ENCODE data around the gene BCAS1. TPM values are rescaled to one million over a fixed set of nuclear protein-coding genes. Genes with fewer than 3 reads are reported as not detected.
"Not testable (repeated sequence)": the region's sequence is repeated elsewhere in the genome, so short reads cannot be mapped to it uniquely, and the experiment has no call there.

Gene BCAS1
- total RNA-seq, 1 donor from 2014 or later, result not detected

GRCh38 chr20:53935344-53936084 lies 134.9 kb downstream of the BCAS1 start:
- Mint-ChIP-seq H3K9me3 (ENCODE audit: unreplicated experiment) (peaks cover 5% of the 10 kb centered on the region), H3K4me3 (ENCODE audit: unreplicated experiment) (no peak overlapping the region), H3K4me1 (ENCODE audit: unreplicated experiment) (peaks cover 29% of the 10 kb centered on the region), H3K27ac (ENCODE audit: unreplicated experiment) (peak overlapping the region; percentile 11), H3K36me3 (ENCODE audit: unreplicated experiment) (no peaks in the 10 kb centered on the region), H3K27me3 (ENCODE audit: unreplicated experiment) (no peaks in the 10 kb centered on the region)
- peak; percentile 7 for DNase-seq (ENCODE audit: extremely low spot score, unreplicated experiment)
- no peak for TF ChIP-seq CTCF (IDR thresholded peaks at IDR 0.05)

- Mint-ChIP-seq H3K27ac (ENCODE audit: unreplicated experiment) (peak overlapping the region; percentile 66), H3K27me3 (ENCODE audit: unreplicated experiment) (no peaks in the 10 kb centered on the region), H3K9me3 (ENCODE audit: unreplicated experiment) (peaks cover 5% of the 10 kb centered on the region), H3K4me3 (ENCODE audit: unreplicated experiment) (no peak overlapping the region), H3K36me3 (ENCODE audit: unreplicated experiment) (no peaks in the 10 kb centered on the region), H3K4me1 (ENCODE audit: unreplicated experiment) (peaks cover 21% of the 10 kb centered on the region)
- DNase-seq (ENCODE audit: extremely low spot score, unreplicated experiment), result no peak
- TF ChIP-seq CTCF (IDR thresholded peaks at IDR 0.05), result no peak
Measured at GRCh38 chr20:53934421-53935343, 135.7 kb downstream of the BCAS1 start.

- H3K4me1 Mint-ChIP-seq (ENCODE audit: unreplicated experiment), result peaks cover 17% of the 10 kb centered on the region
- peaks cover 5% of the 10 kb centered on the region for H3K9me3 Mint-ChIP-seq (ENCODE audit: unreplicated experiment)
- no peaks in the 10 kb centered on the region for H3K27me3 Mint-ChIP-seq (ENCODE audit: unreplicated experiment)
- DNase-seq (ENCODE audit: extremely low spot score, unreplicated experiment), result no peak
- no peak for TF ChIP-seq CTCF (IDR thresholded peaks at IDR 0.05)
- H3K4me3 Mint-ChIP-seq (ENCODE audit: unreplicated experiment), result no peak overlapping the region
- no peaks in the 10 kb centered on the region for H3K36me3 Mint-ChIP-seq (ENCODE audit: unreplicated experiment)
- no peak overlapping the region for H3K27ac Mint-ChIP-seq (ENCODE audit: unreplicated experiment)
Measured at GRCh38 chr20:53933232-53933846, 137.1 kb downstream of the BCAS1 start.

- H3K36me3 Mint-ChIP-seq (ENCODE audit: unreplicated experiment); H3K27ac Mint-ChIP-seq (ENCODE audit: unreplicated experiment); H3K4me3 Mint-ChIP-seq (ENCODE audit: unreplicated experiment): not testable (repeated sequence)
Measured at GRCh38 chr20:53932655-53933192, 137.7 kb downstream of the BCAS1 start.

GRCh38 chr20:53931597-53931996 lies 138.8 kb downstream of the BCAS1 start:
- TF ChIP-seq CTCF (IDR thresholded peaks at IDR 0.05), result no peak
- Mint-ChIP-seq H3K4me3 (ENCODE audit: unreplicated experiment) (no peak overlapping the region), H3K9me3 (ENCODE audit: unreplicated experiment) (peaks cover 5% of the 10 kb centered on the region), H3K27me3 (ENCODE audit: unreplicated experiment) (no peaks in the 10 kb centered on the region), H3K27ac (ENCODE audit: unreplicated experiment) (no peak overlapping the region), H3K36me3 (ENCODE audit: unreplicated experiment) (no peaks in the 10 kb centered on the region), H3K4me1 (ENCODE audit: unreplicated experiment) (peaks cover 22% of the 10 kb centered on the region)
- no peak for DNase-seq (ENCODE audit: extremely low spot score, unreplicated experiment)

More at GRCh38 chr20:53932655-53933192, 137.7 kb downstream of the BCAS1 start:
- not testable (repeated sequence) for H3K9me3 Mint-ChIP-seq (ENCODE audit: unreplicated experiment); DNase-seq (ENCODE audit: extremely low spot score, unreplicated experiment); H3K27me3 Mint-ChIP-seq (ENCODE audit: unreplicated experiment)
- H3K4me1 Mint-ChIP-seq (ENCODE audit: unreplicated experiment), result peaks cover 17% of the 10 kb centered on the region

Measured in osteocyte (in vitro differentiated cells).